Neural cell (in vitro differentiated cells): ENCODE data around the gene KIFC1. TPM values are rescaled to one million over a fixed set of nuclear protein-coding genes. Genes with fewer than 3 reads are reported as not detected.

Experiments
- H2AFZ ChIP-seq: fragments of 200-600, 300-800 bp; sonication (generic), shearing (Covaris generic); 2 replicates; pipeline ENCODE4 v1.6.0; 2014; ENCODE audit warnings: low read depth, mild to moderate bottlenecking, antibody characterized with exemption, low read length, moderate library complexity
- H3F3A ChIP-seq: fragments of 200-600 bp; shearing (Covaris generic); 2 replicates; pipeline ENCODE4 v1.6.1; 2016; ENCODE audit warnings: mild to moderate bottlenecking, moderate library complexity, mixed read lengths, antibody characterized with exemption, low read length; ENCODE audit not compliant: insufficient read depth, poor library complexity, severe bottlenecking
- H3K27ac ChIP-seq: fragments of 200-600, 300-800 bp; sonication (generic), shearing (Covaris generic); 2 replicates; pipeline ENCODE4 v1.5.1; 2014; ENCODE audit warnings: mild to moderate bottlenecking, low read length, moderate library complexity
- H3K27me3 ChIP-seq: fragments of 300-800, 200-600 bp; sonication (generic), shearing (Covaris generic); 2 replicates; pipeline ENCODE4 v1.6.0; 2014; ENCODE audit warnings: mild to moderate bottlenecking, low read depth, low read length, moderate library complexity; ENCODE audit not compliant: insufficient read depth
- H3K36me3 ChIP-seq: fragments of 300-800, 200-600 bp; sonication (generic), shearing (Covaris generic); 2 replicates; pipeline ENCODE4 v1.5.1; 2014; ENCODE audit warnings: mild to moderate bottlenecking, antibody characterized with exemption, low read length, moderate library complexity; ENCODE audit not compliant: insufficient read depth
- H3K4me2 ChIP-seq: fragments of 300-800, 200-600 bp; sonication (generic), shearing (Covaris generic); 2 replicates; pipeline ENCODE4 v1.6.0; 2014; ENCODE audit warnings: mild to moderate bottlenecking, low read length
- H3K4me3 ChIP-seq: fragments of 300-800, 200-600 bp; sonication (generic), shearing (Covaris generic); 2 replicates; pipeline ENCODE4 v1.5.1; 2014; ENCODE audit warnings: mild to moderate bottlenecking, low read length, moderate library complexity
- H3K79me2 ChIP-seq: fragments of 200-600 bp; shearing (Covaris generic); replicated peaks from 2 replicates; pipeline ENCODE4 v1.6.0; 2014; ENCODE audit warnings: mild to moderate bottlenecking, low read length, moderate library complexity; ENCODE audit not compliant: insufficient read depth
- H3K9ac ChIP-seq: fragments of 300-800, 200-600 bp; sonication (generic), shearing (Covaris generic); 2 replicates; pipeline ENCODE4 v1.6.1; 2016; ENCODE audit warnings: mild to moderate bottlenecking, low read length, mixed read lengths
- H3K9me2 ChIP-seq: fragments of 200-600 bp; shearing (Covaris generic); 2 replicates; pipeline ENCODE4 v1.6.1; 2016; ENCODE audit warnings: mild to moderate bottlenecking, low read length, mixed read lengths; ENCODE audit not compliant: insufficient read depth
- H3K9me3 ChIP-seq: fragments of 200-600, 300-800 bp; sonication (generic), shearing (Covaris generic); 2 replicates; pipeline ENCODE4 v1.6.1; 2016; ENCODE audit warnings: mild to moderate bottlenecking, mixed run types, low read length, moderate library complexity, mixed read lengths
- H4K20me1 ChIP-seq: fragments of 200-600 bp; shearing (Covaris generic); 2 replicates; pipeline ENCODE4 v1.6.1; 2016; ENCODE audit warnings: mild to moderate bottlenecking, mixed run types; ENCODE audit not compliant: insufficient read depth
- CTCF ChIP-seq: fragments of 450-650 bp; IDR thresholded peaks from 2 replicates; pipeline ENCODE4 v1.5.1; 2014; ENCODE audit warnings: antibody characterized with exemption, mild to moderate bottlenecking, moderate library complexity; ENCODE audit not compliant: poor library complexity, severe bottlenecking
- EP300 ChIP-seq: fragments of 450-650 bp; conservative IDR thresholded peaks from 2 replicates; pipeline ENCODE4 v1.6.1; 2014; ENCODE audit warnings: antibody characterized with exemption, mild to moderate bottlenecking, moderate library complexity; ENCODE audit not compliant: poor library complexity, severe bottlenecking
- EZH2 ChIP-seq: fragments of 200-600, 300-800 bp; shearing (Covaris generic), sonication (generic); IDR thresholded peaks from 2 replicates; pipeline ENCODE4 v1.6.1; 2014; ENCODE audit warnings: antibody characterized with exemption, low read length, borderline replicate concordance, mild to moderate bottlenecking; ENCODE audit not compliant: insufficient read depth, poor library complexity, severe bottlenecking
- MXI1 ChIP-seq: fragments of 450-650 bp; conservative IDR thresholded peaks from 2 replicates; pipeline ENCODE4 v1.6.1; 2014; ENCODE audit warnings: antibody characterized with exemption, mild to moderate bottlenecking; ENCODE audit not compliant: poor library complexity, severe bottlenecking
- POLR2AphosphoS5 ChIP-seq: IDR thresholded peaks from 2 replicates; pipeline ENCODE4 v1.6.1; 2012
- RAD21 ChIP-seq: fragments of 450-650 bp; conservative IDR thresholded peaks from 2 replicates; pipeline ENCODE4 v1.6.1; 2014; ENCODE audit warnings: antibody characterized with exemption, mild to moderate bottlenecking, moderate library complexity
- REST ChIP-seq: IDR thresholded peaks from 2 replicates; pipeline ENCODE4 v1.6.1; 2012; ENCODE audit warnings: borderline replicate concordance
- SMC3 ChIP-seq: fragments of 450-650 bp; conservative IDR thresholded peaks from 2 replicates; pipeline ENCODE4 v1.6.1; 2014; ENCODE audit warnings: antibody characterized with exemption, mild to moderate bottlenecking, moderate library complexity; ENCODE audit not compliant: poor library complexity
- TAF1 ChIP-seq: IDR thresholded peaks from 2 replicates; pipeline ENCODE4 v1.6.1; 2012; ENCODE audit warnings: low read depth
- polyA plus RNA-seq: library from polyadenylated mRNA; depleted of rRNA; stranded (reverse); fragments of >200 nt; gene quantifications from 2 replicates; pipeline ENCODE4 v1.2.3, GENCODE V29; 2014

KIFC1 gene
- polyA plus RNA-seq, 1 donor from 2014 or later = 0.52 TPM

- no peaks in the 10 kb centered on the region for H3K9me2 ChIP-seq
- no peak overlapping the region for H2AFZ ChIP-seq
- no peaks in the 10 kb centered on the region for H3K36me3 ChIP-seq
- H4K20me1 ChIP-seq = no peaks in the 10 kb centered on the region
- no peak overlapping the region for H3K4me2 ChIP-seq
- no peak overlapping the region for H3K4me3 ChIP-seq
- no peak overlapping the region for H3K27ac ChIP-seq
- no peaks in the 10 kb centered on the region for H3F3A ChIP-seq
- no peaks in the 10 kb centered on the region for H3K79me2 ChIP-seq
- H3K9ac ChIP-seq = no peak overlapping the region
- H3K9me3 ChIP-seq = no peaks in the 10 kb centered on the region
- no peaks in the 10 kb centered on the region for H3K27me3 ChIP-seq
- no peak for TF ChIP-seq SMC3
- TF ChIP-seq POLR2AphosphoS5 = no peak
- TF ChIP-seq TAF1 = no peak
- no peak for TF ChIP-seq RAD21
- no peak for TF ChIP-seq EP300
- TF ChIP-seq CTCF = peak; percentile 46
Observed at GRCh38 chr6:33384581-33385020, 7.0 kb upstream of the KIFC1 start.

GRCh38 chr6:33390173-33390572, 1.4 kb upstream of the KIFC1 start:
- Histone ChIP-seq H3K36me3 (no peaks in the 10 kb centered on the region), H3K4me3 (no peak overlapping the region), H3K27me3 (no peaks in the 10 kb centered on the region), H3K9me3 (no peaks in the 10 kb centered on the region), H3K9ac (no peak overlapping the region), H3F3A (no peaks in the 10 kb centered on the region), H3K79me2 (peaks cover 29% of the 10 kb centered on the region), H3K27ac (no peak overlapping the region), H3K9me2 (no peaks in the 10 kb centered on the region), H2AFZ (no peak overlapping the region), H4K20me1 (no peaks in the 10 kb centered on the region), H3K4me2 (no peak overlapping the region)
- TF ChIP-seq MXI1 (no peak), CTCF (no peak), TAF1 (no peak), RAD21 (no peak), REST (no peak), EP300 (no peak), EZH2 (no peak)
